CD14-positive monocyte (primary cell): ENCODE results near the gene FAM13A. TPM values are rescaled to one million over a fixed set of nuclear protein-coding genes. Genes with fewer than 3 reads are reported as not detected.

ENCODE experiments used
- DNase-seq, 3 donors: peaks; one replicate each; pipeline ENCODE4 v3.0.0-alpha.2; 2011 to 2022
- H2AFZ ChIP-seq: 2 replicates; pipeline ENCODE4 v1.6.0; 2012; ENCODE audit warnings: mild to moderate bottlenecking, low read depth, low read length, inconsistent platforms; ENCODE audit not compliant: insufficient read depth, poor library complexity, severe bottlenecking
- H3K27ac ChIP-seq, 2 donors: 1 replicate in 1 of 2; 2 replicates in 1 of 2; pipeline ENCODE4 v1.5.1; 2012 to 2013; ENCODE audit warnings: low read length in 2 of 2, control low read depth in 1 of 2, inconsistent platforms in 1 of 2, low read depth in 1 of 2, mild to moderate bottlenecking in 1 of 2
- H3K27me3 ChIP-seq, 2 donors: one replicate each; pipeline versions ENCODE4 v1.6.0 to v1.6.1; 2011 to 2013; ENCODE audit warnings: low read length in 2 of 2; ENCODE audit not compliant: control insufficient read depth in 2 of 2, insufficient read depth in 2 of 2
- H3K36me3 ChIP-seq, 2 donors: replicated peaks in 1 of 2; 1 replicate in 1 of 2; 2 replicates in 1 of 2; pipeline versions ENCODE4 v1.5.1 to v1.6.1; 2012 to 2013; ENCODE audit warnings: low read length in 2 of 2, control low read depth in 1 of 2, inconsistent platforms in 1 of 2, mild to moderate bottlenecking in 1 of 2; ENCODE audit not compliant: insufficient read depth in 2 of 2, control insufficient read depth in 1 of 2
- H3K4me1 ChIP-seq, 2 donors: 1 replicate in 1 of 2; 2 replicates in 1 of 2; pipeline versions ENCODE4 v1.5.1 to v1.6.1; 2012 to 2013; ENCODE audit warnings: low read length in 2 of 2, control low read depth in 1 of 2, inconsistent platforms in 1 of 2, mild to moderate bottlenecking in 1 of 2, moderate library complexity in 1 of 2; ENCODE audit not compliant: insufficient read depth in 2 of 2, control insufficient read depth in 1 of 2
- H3K4me2 ChIP-seq: replicated peaks from 2 replicates; pipeline ENCODE3; 2012; ENCODE audit warnings: low read length, moderate library complexity, mild to moderate bottlenecking; ENCODE audit not compliant: poor library complexity, severe bottlenecking; ENCODE audit errors: extremely low read depth
- H3K4me3 ChIP-seq, 3 experiments: fragments of 200-600 bp in 1 of 3; sonication (generic) in 1 of 3; replicated peaks in 1 of 3; 1 replicate in 2 of 3; 2 replicates in 1 of 3; pipeline ENCODE4 v1.5.1; 2011 to 2013; ENCODE audit warnings: low read length in 3 of 3, mild to moderate bottlenecking in 3 of 3, control low read depth in 2 of 3, low read depth in 2 of 3, inconsistent platforms in 1 of 3, moderate library complexity in 1 of 3
- H3K79me2 ChIP-seq: 2 replicates; pipeline ENCODE4 v1.6.0; 2012; ENCODE audit warnings: mild to moderate bottlenecking, control low read depth, inconsistent platforms, low read length, moderate library complexity; ENCODE audit not compliant: insufficient read depth
- H3K9ac ChIP-seq: 2 replicates; pipeline ENCODE4 v1.6.0; 2017; ENCODE audit warnings: low read length, mild to moderate bottlenecking; ENCODE audit not compliant: insufficient read depth, poor library complexity, severe bottlenecking
- H3K9me3 ChIP-seq, 2 donors: replicated peaks in 1 of 2; 1 replicate in 1 of 2; 2 replicates in 1 of 2; pipeline versions ENCODE4 v1.5.1 to v1.6.1; 2012 to 2013; ENCODE audit warnings: low read length in 2 of 2, control low read depth in 1 of 2; ENCODE audit not compliant: control insufficient read depth in 1 of 2, insufficient read depth in 1 of 2
- H4K20me1 ChIP-seq: 2 replicates; pipeline ENCODE4 v1.6.0; 2012; ENCODE audit warnings: mild to moderate bottlenecking, low read length, control low read depth, moderate library complexity; ENCODE audit not compliant: insufficient read depth
- H3K27ac Mint-ChIP-seq, 7 donors: one replicate each; pipeline ENCODE4 v1.8.0; 2020; ENCODE audit warnings: mild to moderate bottlenecking in 7 of 7, mixed read lengths in 7 of 7, moderate library complexity in 6 of 7, inconsistent platforms in 2 of 7
- H3K27me3 Mint-ChIP-seq, 3 donors: one replicate each; pipeline ENCODE4 v1.8.0; 2021 to 2022; ENCODE audit warnings: low read depth in 3 of 3, mild to moderate bottlenecking in 3 of 3, mixed read lengths in 3 of 3, moderate library complexity in 3 of 3, inconsistent platforms in 1 of 3
- H3K36me3 Mint-ChIP-seq, 2 donors: one replicate each; pipeline ENCODE4 v1.8.0; 2020; ENCODE audit warnings: mixed read lengths in 2 of 2, inconsistent platforms in 1 of 2, mild to moderate bottlenecking in 1 of 2
- H3K4me1 Mint-ChIP-seq: one replicate; pipeline ENCODE4 v1.8.0; 2020; ENCODE audit warnings: mild to moderate bottlenecking, mixed read lengths
- H3K4me3 Mint-ChIP-seq, 2 donors: one replicate each; pipeline ENCODE4 v1.8.0; 2020; ENCODE audit warnings: mild to moderate bottlenecking in 2 of 2, mixed read lengths in 2 of 2, moderate library complexity in 1 of 2
- H3K9me3 Mint-ChIP-seq, 7 donors: one replicate each; pipeline ENCODE4 v1.8.0; 2020 to 2022; ENCODE audit warnings: mixed read lengths in 7 of 7, mild to moderate bottlenecking in 6 of 7, moderate library complexity in 6 of 7, inconsistent platforms in 2 of 7
- CTCF ChIP-seq: fragments of 200-600 bp; IDR thresholded peaks from one replicate; pipeline ENCODE4 v1.8.0; 2022; ENCODE audit warnings: antibody characterized with exemption, mild to moderate bottlenecking
- WGBS: methylation state at CpG from one replicate; pipeline ENCODE4 v1.1.5; 2013; ENCODE audit warnings: missing lambda C conversion rate; ENCODE audit not compliant: insufficient coverage; 5-methylcytosine and 5-hydroxymethylcytosine counted together
- intact Hi-C, 2 donors: fragments of 100-400 bp; cut with micrococcal nuclease; formaldehyde crosslinking; loops; one replicate each; pipeline versions ENCODE4 v1.15.0 to v1.15.1; 2023
- polyA plus RNA-seq, 3 donors: library from polyadenylated mRNA; depleted of rRNA in 1 of 3; unstranded in 2 of 3; stranded (reverse) in 1 of 3; fragments of 300-500 nt in 2 of 3; fragments of >200 nt in 1 of 3; fragmentation: Illumina TruSeq in 2 of 3; gene quantifications; 1 replicate in 2 of 3; 2 replicates in 1 of 3; pipeline ENCODE4 v1.2.3, GENCODE V29; 2012 to 2021

Gene FAM13A
- polyA plus RNA-seq, 3 donors: 5.3 to 20.0 (median 6.5) TPM

- peaks cover 0 to 1% (median 0%) of the 10 kb centered on the region in 3 donors for H3K27me3 Mint-ChIP-seq
- H2AFZ ChIP-seq: no peak overlapping the region
- H3K9me3 ChIP-seq: no peaks in the 10 kb centered on the region
- H3K4me1 ChIP-seq: peaks cover 7 to 12% of the 10 kb centered on the region in 2 donors
- H3K9ac ChIP-seq: no peak overlapping the region
- no peak overlapping the region for H3K27ac ChIP-seq
- no CpG with 5 or more reads among the region's 1 CpG for WGBS
- H3K36me3 ChIP-seq: no peaks in the 10 kb centered on the region
- H4K20me1 ChIP-seq: no peaks in the 10 kb centered on the region
- DNase-seq: no peak
- peaks cover 0 to 12% (median 4%) of the 10 kb centered on the region in 7 donors for H3K9me3 Mint-ChIP-seq
- no peak overlapping the region for H3K4me3 Mint-ChIP-seq
- no peaks in the 10 kb centered on the region for H3K79me2 ChIP-seq
- no peak overlapping the region for H3K4me2 ChIP-seq
- H3K36me3 Mint-ChIP-seq: no peaks in the 10 kb centered on the region
- H3K4me3 ChIP-seq: no peak overlapping the region
- intact Hi-C loops: no loop called here
- TF ChIP-seq CTCF: no peak
- H3K27me3 ChIP-seq: no peaks in the 10 kb centered on the region
- H3K27ac Mint-ChIP-seq: no peak overlapping the region
- peaks cover 25% of the 10 kb centered on the region for H3K4me1 Mint-ChIP-seq
These were observed 1.6 kb downstream of the FAM13A start for GRCh38 chr4:89055157-89056080.

GRCh38 chr4:89054627-89055026 is 2.4 kb downstream of the FAM13A start:
- H3K9me3 ChIP-seq: no peaks in the 10 kb centered on the region
- H3K4me2 ChIP-seq: no peak overlapping the region
- no peak overlapping the region for H3K9ac ChIP-seq
- H2AFZ ChIP-seq: no peak overlapping the region
- no peaks in the 10 kb centered on the region for H3K36me3 Mint-ChIP-seq
- no peaks in the 10 kb centered on the region for H3K79me2 ChIP-seq
- DNase-seq: no peak
- no peaks in the 10 kb centered on the region for H3K36me3 ChIP-seq
- H3K4me1 Mint-ChIP-seq: peaks cover 25% of the 10 kb centered on the region
- H3K4me3 Mint-ChIP-seq: no peak overlapping the region
- peaks cover 0 to 1% (median 0%) of the 10 kb centered on the region in 3 donors for H3K27me3 Mint-ChIP-seq
- no peaks in the 10 kb centered on the region for H3K27me3 ChIP-seq
- TF ChIP-seq CTCF: no peak
- peaks cover 0 to 10% (median 4%) of the 10 kb centered on the region in 7 donors for H3K9me3 Mint-ChIP-seq
- no peak overlapping the region for H3K27ac ChIP-seq
- peaks cover 7 to 12% of the 10 kb centered on the region in 2 donors for H3K4me1 ChIP-seq
- 11% methylated on average over 1 of the region's 1 CpG for WGBS
- H4K20me1 ChIP-seq: no peaks in the 10 kb centered on the region
- intact Hi-C loops: no loop called here
- no peak overlapping the region for H3K4me3 ChIP-seq
- H3K27ac Mint-ChIP-seq: no peak overlapping the region
